Measurements from ENCODE around the gene AMELY.
"Not testable (repeated sequence)": the region's sequence is repeated elsewhere in the genome, so short reads cannot be mapped to it uniquely, and the experiment has no call there.

DNA sequence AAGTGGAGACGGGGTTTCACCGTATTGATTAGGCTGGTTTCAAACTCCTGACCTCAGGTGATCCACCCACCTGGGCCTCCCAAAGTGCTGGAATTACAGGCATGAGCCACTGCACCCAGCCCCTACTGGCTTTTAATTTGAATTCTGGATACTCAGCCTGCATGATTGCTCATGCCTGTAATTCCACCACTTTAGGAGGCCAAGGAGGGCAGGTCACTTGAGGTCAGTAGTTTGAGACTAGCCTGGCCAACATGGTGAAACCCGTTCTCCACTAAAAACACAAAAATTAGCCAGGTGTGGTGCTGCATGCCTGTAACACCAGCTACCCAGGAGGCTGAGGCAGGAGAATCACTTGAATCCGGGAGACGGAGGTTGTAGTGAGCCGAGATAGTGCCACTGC lies 3.5 kb downstream of the AMELY start:
- TF ChIP-seq, protein P1, sequence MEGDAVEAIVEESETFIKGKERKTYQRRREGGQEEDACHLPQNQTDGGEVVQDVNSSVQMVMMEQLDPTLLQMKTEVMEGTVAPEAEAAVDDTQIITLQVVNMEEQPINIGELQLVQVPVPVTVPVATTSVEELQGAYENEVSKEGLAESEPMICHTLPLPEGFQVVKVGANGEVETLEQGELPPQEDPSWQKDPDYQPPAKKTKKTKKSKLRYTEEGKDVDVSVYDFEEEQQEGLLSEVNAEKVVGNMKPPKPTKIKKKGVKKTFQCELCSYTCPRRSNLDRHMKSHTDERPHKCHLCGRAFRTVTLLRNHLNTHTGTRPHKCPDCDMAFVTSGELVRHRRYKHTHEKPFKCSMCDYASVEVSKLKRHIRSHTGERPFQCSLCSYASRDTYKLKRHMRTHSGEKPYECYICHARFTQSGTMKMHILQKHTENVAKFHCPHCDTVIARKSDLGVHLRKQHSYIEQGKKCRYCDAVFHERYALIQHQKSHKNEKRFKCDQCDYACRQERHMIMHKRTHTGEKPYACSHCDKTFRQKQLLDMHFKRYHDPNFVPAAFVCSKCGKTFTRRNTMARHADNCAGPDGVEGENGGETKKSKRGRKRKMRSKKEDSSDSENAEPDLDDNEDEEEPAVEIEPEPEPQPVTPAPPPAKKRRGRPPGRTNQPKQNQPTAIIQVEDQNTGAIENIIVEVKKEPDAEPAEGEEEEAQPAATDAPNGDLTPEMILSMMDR (IDR thresholded peaks at IDR 0.05; ENCODE audit: insufficient read depth, low read depth, low read length): not testable (repeated sequence)
- not testable (repeated sequence) for TF ChIP-seq EZH2 (IDR thresholded peaks at IDR 0.05; ENCODE audit: insufficient read depth, low read length)

Data from astrocyte (in vitro differentiated cells and primary cell).